Breast epithelium (tissue), 3 donors: ENCODE results near the gene POLR2M.

Experiments
- CTCF ChIP-seq, 3 donors: fragments of 450-650 bp; IDR thresholded peaks; one replicate each; pipeline ENCODE4 v1.5.1; 2016 to 2017; ENCODE audit warnings: antibody characterized with exemption in 3 of 3, mild to moderate bottlenecking in 3 of 3, moderate library complexity in 3 of 3
- POLR2A ChIP-seq: fragments of 450-650 bp; IDR thresholded peaks from one replicate; pipeline ENCODE4 v1.6.1; 2016; ENCODE audit warnings: antibody characterized with exemption, mild to moderate bottlenecking, moderate library complexity
- POLR2AphosphoS5 ChIP-seq, 3 donors: sonication (generic); formaldehyde crosslinking; IDR thresholded peaks; one replicate each; pipeline ENCODE4 v1.6.1; 2017; ENCODE audit warnings: antibody characterized with exemption in 3 of 3

GRCh38 chr15:57698243-57698642 lies 8.3 kb upstream of the POLR2M start:
- TF ChIP-seq CTCF (IDR thresholded peaks at IDR 0.05) (no peak), POLR2A (no peak), POLR2AphosphoS5 (IDR thresholded peaks at IDR 0.05) (no peak)
